HG02970 (cell line): ENCODE measurements around the gene NAT14.

Source experiments
- ATAC-seq: cut with Tn5 transposase; IDR thresholded peaks from one replicate; pipeline ENCODE4 v1.9.1; 2021; ENCODE audit warnings: mild to moderate bottlenecking, moderate library complexity, moderate number of reproducible peaks; ENCODE audit not compliant: unreplicated experiment, low FRiP score

The NAT14 gene

GRCh38 chr19:55498246-55498840, 13.4 kb downstream of the NAT14 start:
- no peak for ATAC-seq

- ATAC-seq = no peak
Measured at GRCh38 chr19:55500368-55500952, 15.5 kb downstream of the NAT14 start.

GRCh38 chr19:55502197-55502952, 17.4 kb downstream of the NAT14 start:
- ATAC-seq = no peak

- ATAC-seq = no peak
Measured at GRCh38 chr19:55503157-55503501, 18.1 kb downstream of the NAT14 start.

GRCh38 chr19:55503502-55504251, 18.7 kb downstream of the NAT14 start:
- peak; percentile 91 for ATAC-seq

GRCh38 chr19:55504252-55504603, 19.2 kb downstream of the NAT14 start:
- ATAC-seq = no peak

GRCh38 chr19:55504981-55505380, 20.0 kb downstream of the NAT14 start:
- ATAC-seq = no peak

GRCh38 chr19:55508120-55508519, 23.1 kb downstream of the NAT14 start:
- no peak for ATAC-seq

GRCh38 chr19:55516878-55517620, 32.1 kb downstream of the NAT14 start:
- peak; percentile 96 for ATAC-seq

- ATAC-seq = no peak
Measured at GRCh38 chr19:55519451-55520311, 34.7 kb downstream of the NAT14 start.

- no peak for ATAC-seq
Measured at GRCh38 chr19:55520691-55521292, 35.8 kb downstream of the NAT14 start.

GRCh38 chr19:55525289-55526101, 40.5 kb downstream of the NAT14 start:
- no peak for ATAC-seq

- no peak for ATAC-seq
Measured at GRCh38 chr19:55526216-55527196, 41.5 kb downstream of the NAT14 start.

- no peak for ATAC-seq
Measured at GRCh38 chr19:55527197-55528029, 42.4 kb downstream of the NAT14 start.

GRCh38 chr19:55528030-55528803, 43.2 kb downstream of the NAT14 start:
- ATAC-seq = no peak
